RWPE1 (cell line): Measurements from ENCODE around the gene BMP7.
"Not testable (repeated sequence)": the region's sequence is repeated elsewhere in the genome, so short reads cannot be mapped to it uniquely, and the experiment has no call there.

Experiments used
- CTCF ChIA-PET: fragments of 350-600 bp; sonication (Branson Sonifier 250); formaldehyde crosslinking; extraction: SDS; loops from one replicate; lab custom pipeline; 2021; lab: Yijun Ruan, JAX
- POLR2A ChIA-PET: fragments of 400-600 bp; formaldehyde crosslinking; extraction: SDS; loops from one replicate; lab custom pipeline; 2020; ENCODE audit warnings: antibody characterized with exemption; ENCODE audit not compliant: low non-redundant PET; lab: Yijun Ruan, JAX
- DNase-seq: peaks from one replicate; pipeline ENCODE4 v3.0.0; 2012; ENCODE audit warnings: low spot score
- H3K27ac ChIP-seq: fragments of 450-650 bp; 2 replicates; pipeline ENCODE4 v1.5.1; 2017
- CTCF ChIP-seq: fragments of 450-650 bp; conservative IDR thresholded peaks from 2 replicates; pipeline ENCODE4 v1.5.1; 2017; ENCODE audit warnings: low read depth, mild to moderate bottlenecking

BMP7 gene

GRCh38 chr20:57195469-57196100 lies 70.9 kb downstream of the BMP7 start:
- H3K27ac ChIP-seq = no peak overlapping the region
- no peak for TF ChIP-seq CTCF
- CTCF ChIA-PET = interaction anchor here (0.9 to 1.1 kb wide), 2 partner anchors 101 to 137 kb away, joined by 5 read pairs; no protein-coding TSS in a partner anchor
- POLR2A ChIA-PET = interaction anchor here (0.6 kb wide), 1 partner anchor 12 kb away, joined by 4 read pairs; no protein-coding TSS in a partner anchor
- peak; percentile 91 for DNase-seq

GRCh38 chr20:57195023-57195422 lies 71.4 kb downstream of the BMP7 start:
- ChIA-PET POLR2A (interaction anchor here (0.6 kb wide), 1 partner anchor 12 kb away, joined by 4 read pairs; no protein-coding TSS in a partner anchor), CTCF (interaction anchor here (0.5 to 1.1 kb wide), 3 partner anchors 102 to 137 kb away, joined by 3 to 5 read pairs (median 5); no protein-coding TSS in a partner anchor)
- no peak for TF ChIP-seq CTCF
- no peak for DNase-seq
- H3K27ac ChIP-seq = no peak overlapping the region

GRCh38 chr20:57194154-57194553 lies 72.3 kb downstream of the BMP7 start:
- CTCF ChIA-PET = no interaction called here
- no peak for TF ChIP-seq CTCF

GRCh38 chr20:57193094-57193493 lies 73.3 kb downstream of the BMP7 start:
- ChIA-PET CTCF (interaction anchor here (0.5 to 0.7 kb wide), 4 partner anchors 39 to 495 kb away, joined by 3 read pairs; no protein-coding TSS in a partner anchor), POLR2A (no interaction called here)
- no peak for DNase-seq
- no peak overlapping the region for H3K27ac ChIP-seq
- TF ChIP-seq CTCF = no peak

More at GRCh38 chr20:57194154-57194553, 72.3 kb downstream of the BMP7 start:
- no peak overlapping the region for H3K27ac ChIP-seq
- POLR2A ChIA-PET = no interaction called here
- DNase-seq = no peak

- CTCF ChIA-PET = no interaction called here
- DNase-seq = no peak
Observed at GRCh38 chr20:57192311-57192710, 74.1 kb downstream of the BMP7 start.

GRCh38 chr20:57191265-57191638 lies 75.2 kb downstream of the BMP7 start:
- H3K27ac ChIP-seq, DNase-seq, POLR2A ChIA-PET: not testable (repeated sequence)
- CTCF ChIA-PET = interaction anchor here (1.0 kb wide), 1 partner anchor 9 kb away, joined by 3 read pairs; no protein-coding TSS in a partner anchor

More at GRCh38 chr20:57192311-57192710, 74.1 kb downstream of the BMP7 start:
- no peak for TF ChIP-seq CTCF
- POLR2A ChIA-PET = no interaction called here
- no peak overlapping the region for H3K27ac ChIP-seq
